GM21367 (cell line): ENCODE results near the gene GATD1.

Experiments
- ATAC-seq: cut with Tn5 transposase; IDR thresholded peaks from one replicate; pipeline ENCODE4 v1.9.1; 2021; ENCODE audit not compliant: unreplicated experiment

Gene GATD1

GRCh38 chr11:729492-730074 is 47.7 kb downstream of the GATD1 start:
- no peak for ATAC-seq

DNA sequence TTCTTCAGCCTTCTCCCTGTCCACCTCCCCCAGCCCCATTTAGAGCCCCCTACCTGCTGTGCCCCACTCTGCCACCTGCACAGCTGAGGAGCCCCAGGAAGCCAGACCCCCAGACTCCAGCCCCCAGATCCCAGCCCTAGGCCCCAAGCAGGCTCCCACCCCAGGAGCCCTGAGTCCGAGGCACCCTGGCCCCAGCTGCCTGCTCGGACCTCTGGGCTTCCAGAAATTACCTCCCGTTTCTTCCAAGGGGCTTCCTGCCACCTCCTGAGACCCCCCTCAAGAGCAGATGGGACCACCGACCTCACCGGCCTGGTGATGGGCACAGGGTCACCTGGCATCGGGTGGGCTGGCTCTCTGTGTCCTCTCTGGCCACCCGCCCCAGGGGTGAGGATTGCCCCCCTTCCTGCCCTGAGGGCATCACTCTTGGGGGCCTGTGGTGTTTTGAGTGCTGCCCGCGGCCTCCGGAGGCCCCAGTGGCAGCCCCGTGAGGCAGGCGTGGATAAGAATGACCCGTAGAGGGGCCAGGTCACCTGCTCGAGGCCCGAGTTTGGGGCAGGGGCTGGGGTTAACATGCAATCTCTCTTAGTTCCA is 48.3 kb downstream of the GATD1 start:
- ATAC-seq: no peak

- ATAC-seq: no peak
Measured at GRCh38 chr11:727859-728748, 49.2 kb downstream of the GATD1 start.

- ATAC-seq: no peak
Measured at GRCh38 chr11:727281-727701, 50.0 kb downstream of the GATD1 start.

DNA sequence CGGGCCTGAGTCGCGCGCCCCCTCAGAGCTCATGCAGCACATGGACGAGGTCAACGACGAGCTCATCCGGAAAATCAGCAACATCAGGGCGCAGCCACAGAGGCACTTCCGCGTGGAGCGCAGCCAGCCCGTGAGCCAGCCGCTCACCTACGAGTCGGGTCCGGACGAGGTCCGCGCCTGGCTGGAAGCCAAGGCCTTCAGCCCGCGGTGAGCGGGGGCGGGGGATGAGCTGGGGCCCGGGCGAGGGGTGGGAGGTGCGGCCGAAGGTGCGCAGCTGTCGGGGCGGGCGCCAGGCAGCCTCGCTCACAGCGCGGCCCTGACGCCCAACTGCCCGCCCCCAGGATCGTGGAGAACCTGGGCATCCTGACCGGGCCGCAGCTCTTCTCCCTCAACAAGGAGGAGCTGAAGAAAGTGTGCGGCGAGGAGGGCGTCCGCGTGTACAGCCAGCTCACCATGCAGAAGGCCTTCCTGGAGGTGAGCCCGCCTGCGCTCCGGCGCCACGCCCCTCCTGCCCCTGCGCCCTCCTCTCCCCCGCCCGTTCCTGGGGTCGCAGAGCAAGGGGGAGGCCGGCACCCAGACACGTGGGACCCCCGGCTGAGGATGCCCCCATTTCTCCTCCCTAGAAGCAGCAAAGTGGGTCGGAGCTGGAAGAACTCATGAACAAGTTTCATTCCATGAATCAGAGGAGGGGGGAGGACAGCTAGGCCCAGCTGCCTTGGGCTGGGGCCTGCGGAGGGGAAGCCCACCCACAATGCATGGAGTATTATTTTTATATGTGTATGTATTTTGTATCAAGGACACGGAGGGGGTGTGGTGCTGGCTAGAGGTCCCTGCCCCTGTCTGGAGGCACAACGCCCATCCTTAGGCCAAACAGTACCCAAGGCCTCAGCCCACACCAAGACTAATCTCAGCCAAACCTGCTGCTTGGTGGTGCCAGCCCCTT is 50.7 kb downstream of the GATD1 start:
- ATAC-seq: no peak

GRCh38 chr11:725624-726202 is 51.6 kb downstream of the GATD1 start:
- ATAC-seq: no peak

GRCh38 chr11:724778-725386 is 52.4 kb downstream of the GATD1 start:
- ATAC-seq: no peak

GRCh38 chr11:724049-724777 is 53.1 kb downstream of the GATD1 start:
- no peak for ATAC-seq

- ATAC-seq: no peak
Measured at GRCh38 chr11:723120-723883, 54.0 kb downstream of the GATD1 start.

DNA sequence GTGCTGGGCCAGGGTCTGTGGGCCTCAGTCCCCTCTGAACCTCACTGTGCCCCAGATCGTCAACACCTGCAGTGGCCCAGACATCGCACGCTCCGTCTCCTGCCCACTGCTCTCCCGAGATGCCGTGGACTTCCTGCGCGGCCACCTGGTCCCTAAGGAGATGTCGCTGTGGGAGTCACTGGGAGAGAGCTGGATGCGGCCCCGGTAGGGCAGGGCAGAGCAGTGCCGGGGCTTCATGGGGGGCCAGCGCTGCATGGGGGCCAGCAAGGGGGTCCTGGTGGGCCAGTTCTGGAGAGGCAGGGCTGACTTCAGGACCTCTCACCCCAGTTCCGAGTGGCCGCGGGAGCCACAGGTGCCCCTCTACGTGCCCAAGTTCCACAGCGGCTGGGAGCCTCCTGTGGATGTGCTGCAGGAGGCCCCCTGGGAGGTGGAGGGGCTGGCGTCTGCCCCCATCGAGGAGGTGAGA is 54.9 kb downstream of the GATD1 start:
- ATAC-seq: no peak

DNA sequence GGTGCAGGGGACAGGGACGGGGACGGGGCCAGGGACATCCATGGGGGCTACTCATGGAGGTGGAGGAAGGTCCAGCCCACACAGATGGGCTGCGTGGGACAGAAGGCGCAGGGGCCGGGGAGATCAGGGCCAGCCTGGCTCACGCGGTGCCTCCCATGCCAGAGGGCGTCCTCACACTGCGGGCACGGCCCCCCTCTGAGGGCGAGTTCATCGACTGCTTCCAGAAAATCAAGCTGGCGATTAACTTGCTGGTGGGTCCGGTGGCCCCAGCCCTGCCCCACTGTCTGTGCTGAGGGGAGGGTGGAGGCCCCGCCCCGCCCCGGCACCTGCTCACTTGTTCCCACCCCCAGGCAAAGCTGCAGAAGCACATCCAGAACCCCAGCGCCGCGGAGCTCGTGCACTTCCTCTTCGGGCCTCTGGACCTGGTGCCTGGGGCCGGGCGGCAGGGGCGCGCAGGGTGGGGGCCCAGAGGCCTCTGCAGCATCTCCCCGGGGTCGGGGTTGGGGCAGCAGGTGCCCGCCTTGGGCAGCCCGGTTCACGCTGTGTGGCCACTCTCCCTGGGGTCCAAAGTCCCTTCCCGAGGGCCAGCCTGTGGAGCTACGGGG is 55.4 kb downstream of the GATD1 start:
- ATAC-seq: no peak

DNA sequence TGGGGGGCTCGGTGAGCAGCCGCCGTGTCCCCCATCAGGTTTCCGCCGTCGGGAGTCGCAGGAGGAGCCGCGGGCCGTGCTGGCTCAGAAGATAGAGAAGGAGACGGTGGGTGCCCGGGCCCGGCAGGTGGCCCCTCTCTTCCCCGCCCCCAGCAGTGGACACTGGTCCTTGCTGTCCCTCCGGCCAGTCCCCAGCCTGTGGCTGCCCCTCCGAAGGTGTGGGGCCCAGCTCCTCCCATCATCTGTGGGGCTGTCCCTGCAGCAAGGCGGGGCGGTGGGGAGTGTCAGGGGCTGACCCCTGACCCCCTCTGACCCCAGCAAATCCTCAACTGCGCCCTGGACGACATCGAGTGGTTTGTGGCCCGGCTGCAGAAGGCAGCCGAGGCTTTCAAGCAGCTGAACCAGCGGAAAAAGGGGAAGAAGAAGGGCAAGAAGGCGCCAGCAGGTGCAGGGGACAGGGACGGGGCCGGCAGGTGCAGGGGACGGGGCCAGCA is 56.0 kb downstream of the GATD1 start:
- no peak for ATAC-seq

GRCh38 chr11:720642-721246 is 56.5 kb downstream of the GATD1 start:
- ATAC-seq: no peak

DNA sequence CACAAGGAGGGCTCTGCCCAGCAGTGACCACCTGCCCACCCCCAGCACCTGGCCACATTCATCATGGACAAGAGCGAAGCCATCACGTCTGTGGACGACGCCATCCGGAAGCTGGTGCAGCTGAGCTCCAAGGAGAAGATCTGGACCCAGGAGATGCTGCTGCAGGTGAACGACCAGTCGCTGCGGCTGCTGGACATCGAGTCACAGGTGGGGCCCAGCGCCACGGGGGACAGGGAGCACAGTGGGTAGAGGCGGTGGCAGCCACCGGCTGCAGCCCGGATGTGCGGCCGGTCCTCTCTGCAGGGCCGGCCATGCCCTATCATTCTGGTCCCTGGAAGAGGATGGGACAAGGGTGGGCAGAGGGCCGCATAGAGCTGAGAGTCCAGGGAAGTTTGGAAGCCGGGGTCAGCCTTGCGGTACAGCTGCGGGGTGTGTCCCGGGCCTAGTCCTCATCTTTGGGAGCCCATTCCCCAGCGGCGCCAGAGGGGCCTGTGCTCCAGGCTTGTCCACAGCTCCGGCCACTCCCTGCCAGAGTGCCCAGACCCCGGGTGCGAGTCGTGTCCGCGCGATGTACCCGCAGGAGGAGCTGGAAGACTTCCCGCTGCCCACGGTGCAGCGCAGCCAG is 57.2 kb downstream of the GATD1 start:
- no peak for ATAC-seq

- ATAC-seq: no peak
Measured at GRCh38 chr11:719214-720016, 57.9 kb downstream of the GATD1 start.
